ENCODE measurements around the gene RNASEH2A. TPM values are rescaled to one million over a fixed set of nuclear protein-coding genes. Genes with fewer than 3 reads are reported as not detected.
"Not testable (repeated sequence)": the region's sequence is repeated elsewhere in the genome, so short reads cannot be mapped to it uniquely, and the experiment has no call there.

The RNASEH2A gene
- total and polyA plus RNA-seq, 2 of the 13 experiments (the other 11 are each of a cell fraction or from before 2014, with no cell fraction given), result 25.1 to 35.8 TPM

GRCh38 chr19:12843999-12844732 lies 37.8 kb downstream of the RNASEH2A start (continued):
- no peak for TF ChIP-seq ZNF790 (CRISPR knock-in tag; IDR thresholded peaks at IDR 0.05; ENCODE audit: borderline replicate concordance)
- TF ChIP-seq, protein P1, sequence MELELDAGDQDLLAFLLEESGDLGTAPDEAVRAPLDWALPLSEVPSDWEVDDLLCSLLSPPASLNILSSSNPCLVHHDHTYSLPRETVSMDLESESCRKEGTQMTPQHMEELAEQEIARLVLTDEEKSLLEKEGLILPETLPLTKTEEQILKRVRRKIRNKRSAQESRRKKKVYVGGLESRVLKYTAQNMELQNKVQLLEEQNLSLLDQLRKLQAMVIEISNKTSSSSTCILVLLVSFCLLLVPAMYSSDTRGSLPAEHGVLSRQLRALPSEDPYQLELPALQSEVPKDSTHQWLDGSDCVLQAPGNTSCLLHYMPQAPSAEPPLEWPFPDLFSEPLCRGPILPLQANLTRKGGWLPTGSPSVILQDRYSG (CRISPR knock-in tag; IDR thresholded peaks at IDR 0.05), result no peak

- FAIRE-seq; H2AFZ ChIP-seq (ENCODE audit: low read length); intact Hi-C loops (cut with micrococcal nuclease; ENCODE audit: unreplicated experiment); H3K9me3 ChIP-seq (ENCODE audit: low read length); H3K4me3 ChIP-seq (replicated peaks in 1 of 3; ENCODE audit: insufficient read depth in 1 of 3, low read depth in 2 of 3, low read length in 3 of 3); H3K4me1 ChIP-seq (ENCODE audit: insufficient read depth, low read length); DNase-seq (ENCODE audit: low spot score); H3K4me2 ChIP-seq (ENCODE audit: low read depth, low read length); H3K27ac ChIP-seq (ENCODE audit: extremely low read length, insufficient read depth, low read length); H3K27me3 ChIP-seq (ENCODE audit: control insufficient read depth in 1 of 2, insufficient read depth in 2 of 2, low read length in 2 of 2); H3K36me3 ChIP-seq (replicated peaks in 1 of 2; ENCODE audit: control insufficient read depth in 1 of 2, insufficient read depth in 2 of 2, low read length in 2 of 2); in situ Hi-C loops (cut with HindIII; ENCODE audit: extremely low pct_ligation_motif_present, low pct_unique_long_range_greater_than_20kb); H3K9ac ChIP-seq (ENCODE audit: insufficient read depth, low read depth, low read length); H3K79me2 ChIP-seq (ENCODE audit: insufficient read depth, low read length); BruUV-seq (replicated peaks); H4K20me1 ChIP-seq (ENCODE audit: insufficient read depth, low read length); ATAC-seq: not testable (repeated sequence)
- ChIA-PET CTCF (ENCODE audit: low intra/inter-chr PET ratio, low total read pairs) (interaction anchor here (1.8 to 1.9 kb wide), 3 partner anchors 69 to 86 kb away, joined by 6 to 14 read pairs (median 8); no protein-coding TSS in a partner anchor), POLR2A (interaction anchor here (1.2 kb wide), 1 partner anchor 86 kb away, joined by 4 read pairs; no protein-coding TSS in a partner anchor)
- 76% methylated on average over 7 of the region's 7 CpGs for WGBS (ENCODE audit: low lambda C conversion rate)
Observed at GRCh38 chr19:12846613-12847012, 40.2 kb downstream of the RNASEH2A start.
